GM23338 (cell line): ENCODE results near the gene RAD21L1. TPM values are rescaled to one million over a fixed set of nuclear protein-coding genes. Genes with fewer than 3 reads are reported as not detected.

Experiments
- ATAC-seq: fragments of 200-7000 bp; cut with Tn5 transposase; 3 replicates; pipeline ENCODE4 v1.9.1; 2020
- DNase-seq: peaks from one replicate; pipeline ENCODE4 v3.0.0-alpha.2; 2015; ENCODE audit warnings: low spot score
- H2AFZ ChIP-seq: fragments of 200-600 bp; sonication (generic); 2 replicates; pipeline ENCODE4 v1.8.0; 2016; ENCODE audit warnings: antibody characterized with exemption, mild to moderate bottlenecking, moderate library complexity
- H3F3A ChIP-seq: fragments of 200-600 bp; sonication (generic); replicated peaks from 2 replicates; pipeline ENCODE4 v1.8.0; 2017; ENCODE audit warnings: antibody characterized with exemption, mixed run types, low read depth
- H3K27ac ChIP-seq: fragments of 200-600 bp; sonication (generic); 2 replicates; pipeline ENCODE4 v1.6.1; 2016; ENCODE audit warnings: low read depth
- H3K27me3 ChIP-seq: fragments of 200-600 bp; sonication (generic); 2 replicates; pipeline ENCODE4 v1.8.0; 2016; ENCODE audit warnings: mild to moderate bottlenecking, mixed run types, moderate library complexity; ENCODE audit not compliant: insufficient read depth
- H3K36me3 ChIP-seq: fragments of 200-600 bp; sonication (generic); 2 replicates; pipeline ENCODE4 v1.8.0; 2016; ENCODE audit warnings: mild to moderate bottlenecking; ENCODE audit not compliant: insufficient read depth
- H3K4me1 ChIP-seq: fragments of 200-600 bp; sonication (generic); 2 replicates; pipeline ENCODE4 v1.8.0; 2016; ENCODE audit warnings: mild to moderate bottlenecking, moderate library complexity; ENCODE audit not compliant: insufficient read depth
- H3K4me2 ChIP-seq: fragments of 200-600 bp; sonication (generic); 2 replicates; pipeline ENCODE4 v1.7.1; 2017; ENCODE audit warnings: mixed run types
- H3K4me3 ChIP-seq: fragments of 200-600 bp; sonication (generic); 2 replicates; pipeline ENCODE4 v1.6.1; 2016; ENCODE audit warnings: mixed run types
- H3K79me2 ChIP-seq: fragments of 200-600 bp; sonication (generic); replicated peaks from 2 replicates; pipeline ENCODE4 v1.8.0; 2017; ENCODE audit warnings: mild to moderate bottlenecking; ENCODE audit not compliant: insufficient read depth
- H3K9me2 ChIP-seq: fragments of 200-600 bp; sonication (generic); 2 replicates; pipeline ENCODE4 v1.8.0; 2017; ENCODE audit not compliant: insufficient read depth
- H4K20me1 ChIP-seq: fragments of 200-600 bp; sonication (generic); replicated peaks from 2 replicates; pipeline ENCODE4 v1.8.0; 2017; ENCODE audit warnings: mild to moderate bottlenecking; ENCODE audit not compliant: insufficient read depth
- H3K27ac Mint-ChIP-seq: 2 replicates; pipeline ENCODE4 v1.8.0; 2020; ENCODE audit warnings: inconsistent platforms, mild to moderate bottlenecking, moderate library complexity, mixed read lengths
- H3K27me3 Mint-ChIP-seq: 3 replicates; pipeline ENCODE4 v1.8.0; 2022; ENCODE audit warnings: low read depth, mild to moderate bottlenecking, moderate library complexity, mixed read lengths, inconsistent platforms; ENCODE audit not compliant: insufficient read depth, poor library complexity
- H3K36me3 Mint-ChIP-seq: 3 replicates; pipeline ENCODE4 v1.8.0; 2021; ENCODE audit warnings: low read depth, mild to moderate bottlenecking, inconsistent platforms, moderate library complexity, mixed read lengths
- H3K4me1 Mint-ChIP-seq: 3 replicates; pipeline ENCODE4 v1.8.0; 2020; ENCODE audit warnings: mild to moderate bottlenecking, inconsistent platforms, mixed read lengths
- H3K4me3 Mint-ChIP-seq: 3 replicates; pipeline ENCODE4 v1.8.0; 2021; ENCODE audit warnings: moderate library complexity, mild to moderate bottlenecking, inconsistent platforms, mixed read lengths
- H3K9me3 Mint-ChIP-seq: 3 replicates; pipeline ENCODE4 v1.8.0; 2020; ENCODE audit warnings: moderate library complexity, mild to moderate bottlenecking, inconsistent platforms, mixed read lengths
- CREB1 ChIP-seq: fragments of 250-450 bp; sonication (Bioruptor Pico); IDR thresholded peaks from 2 replicates; pipeline ENCODE4 v1.5.0; 2020; ENCODE audit warnings: low read depth, mild to moderate bottlenecking, moderate library complexity
- EZH2 ChIP-seq: fragments of 200-600 bp; sonication (generic); IDR thresholded peaks from one replicate; pipeline ENCODE4 v1.8.0; 2017; ENCODE audit warnings: antibody characterized with exemption, mild to moderate bottlenecking, low read depth; ENCODE audit not compliant: unreplicated experiment
- EZH2phosphoT487 ChIP-seq: fragments of 200-600 bp; sonication (generic); IDR thresholded peaks from one replicate; pipeline ENCODE4 v1.8.1; 2018; ENCODE audit warnings: antibody characterized with exemption; ENCODE audit not compliant: unreplicated experiment
- JUNB ChIP-seq: IDR thresholded peaks from one replicate; pipeline ENCODE4 v1.6.1; 2016; ENCODE audit warnings: antibody characterized with exemption; ENCODE audit not compliant: unreplicated experiment
- REST ChIP-seq: IDR thresholded peaks from one replicate; pipeline ENCODE4 v1.6.1; 2018; ENCODE audit warnings: antibody characterized with exemption; ENCODE audit not compliant: unreplicated experiment
- ZNF114 ChIP-seq: fragments of 250-450 bp; sonication (Bioruptor Pico); IDR thresholded peaks from 2 replicates; pipeline ENCODE4 v1.5.0; 2020; ENCODE audit warnings: mild to moderate bottlenecking, moderate library complexity
- ZNF331 ChIP-seq: fragments of 250-450 bp; sonication (Bioruptor Pico); IDR thresholded peaks from 2 replicates; pipeline ENCODE4 v1.5.0; 2020; ENCODE audit warnings: low read depth, mild to moderate bottlenecking, moderate library complexity
- polyA plus RNA-seq: library from polyadenylated mRNA; unstranded; fragments of >200 nt; fragmentation: Nextera tagmentation; extraction: Ambion mirVana; gene quantifications from 2 replicates; pipeline ENCODE4 v1.2.1, GENCODE V29; 2016
- total RNA-seq: library from RNA; depleted of rRNA; stranded (reverse); fragments of >200 nt; shearing (Covaris generic); gene quantifications from 2 replicates; pipeline ENCODE4 v1.2.3, GENCODE V29; 2014
- TF ChIP-seq, protein P1 (sequence below): fragments of 250-450 bp; sonication (Bioruptor Pico); IDR thresholded peaks from 2 replicates; pipeline ENCODE4 v1.5.0; 2020; ENCODE audit warnings: mild to moderate bottlenecking, moderate library complexity
- TF ChIP-seq, protein P2 (sequence below), 2 experiments: fragments of 200-600 bp in 1 of 2; sonication (generic) in 1 of 2; conservative IDR thresholded peaks; 2 replicates each; pipeline versions ENCODE4 v1.5.1 to v1.6.1; 2016 to 2017; ENCODE audit warnings: antibody characterized with exemption in 2 of 2, low read depth in 2 of 2, mild to moderate bottlenecking in 2 of 2, moderate library complexity in 1 of 2

The RAD21L1 gene
- total and polyA plus RNA-seq, 2 experiments from 2014 or later = 0.10 to 0.95 TPM

- H2AFZ ChIP-seq = no peak overlapping the region
- Mint-ChIP-seq H3K4me3 (no peak overlapping the region), H3K9me3 (no peaks in the 10 kb centered on the region), H3K36me3 (no peaks in the 10 kb centered on the region), H3K27ac (no peak overlapping the region), H3K27me3 (peaks cover 1% of the 10 kb centered on the region), H3K4me1 (no peaks in the 10 kb centered on the region)
- no peak overlapping the region for H3K4me2 ChIP-seq
- no peaks in the 10 kb centered on the region for H3K79me2 ChIP-seq
- DNase-seq (no peak), ATAC-seq (no peak)
- H4K20me1 ChIP-seq = no peaks in the 10 kb centered on the region
- H3K27me3 ChIP-seq = no peaks in the 10 kb centered on the region
- H3K27ac ChIP-seq = no peak overlapping the region
- H3K4me1 ChIP-seq = no peaks in the 10 kb centered on the region
- H3F3A ChIP-seq = no peaks in the 10 kb centered on the region
- H3K9me2 ChIP-seq = no peaks in the 10 kb centered on the region
- no peaks in the 10 kb centered on the region for H3K36me3 ChIP-seq
- no peak overlapping the region for H3K4me3 ChIP-seq
- TF ChIP-seq ZNF114 (CRISPR knock-in tag) = no peak
- TF ChIP-seq, protein P1, sequence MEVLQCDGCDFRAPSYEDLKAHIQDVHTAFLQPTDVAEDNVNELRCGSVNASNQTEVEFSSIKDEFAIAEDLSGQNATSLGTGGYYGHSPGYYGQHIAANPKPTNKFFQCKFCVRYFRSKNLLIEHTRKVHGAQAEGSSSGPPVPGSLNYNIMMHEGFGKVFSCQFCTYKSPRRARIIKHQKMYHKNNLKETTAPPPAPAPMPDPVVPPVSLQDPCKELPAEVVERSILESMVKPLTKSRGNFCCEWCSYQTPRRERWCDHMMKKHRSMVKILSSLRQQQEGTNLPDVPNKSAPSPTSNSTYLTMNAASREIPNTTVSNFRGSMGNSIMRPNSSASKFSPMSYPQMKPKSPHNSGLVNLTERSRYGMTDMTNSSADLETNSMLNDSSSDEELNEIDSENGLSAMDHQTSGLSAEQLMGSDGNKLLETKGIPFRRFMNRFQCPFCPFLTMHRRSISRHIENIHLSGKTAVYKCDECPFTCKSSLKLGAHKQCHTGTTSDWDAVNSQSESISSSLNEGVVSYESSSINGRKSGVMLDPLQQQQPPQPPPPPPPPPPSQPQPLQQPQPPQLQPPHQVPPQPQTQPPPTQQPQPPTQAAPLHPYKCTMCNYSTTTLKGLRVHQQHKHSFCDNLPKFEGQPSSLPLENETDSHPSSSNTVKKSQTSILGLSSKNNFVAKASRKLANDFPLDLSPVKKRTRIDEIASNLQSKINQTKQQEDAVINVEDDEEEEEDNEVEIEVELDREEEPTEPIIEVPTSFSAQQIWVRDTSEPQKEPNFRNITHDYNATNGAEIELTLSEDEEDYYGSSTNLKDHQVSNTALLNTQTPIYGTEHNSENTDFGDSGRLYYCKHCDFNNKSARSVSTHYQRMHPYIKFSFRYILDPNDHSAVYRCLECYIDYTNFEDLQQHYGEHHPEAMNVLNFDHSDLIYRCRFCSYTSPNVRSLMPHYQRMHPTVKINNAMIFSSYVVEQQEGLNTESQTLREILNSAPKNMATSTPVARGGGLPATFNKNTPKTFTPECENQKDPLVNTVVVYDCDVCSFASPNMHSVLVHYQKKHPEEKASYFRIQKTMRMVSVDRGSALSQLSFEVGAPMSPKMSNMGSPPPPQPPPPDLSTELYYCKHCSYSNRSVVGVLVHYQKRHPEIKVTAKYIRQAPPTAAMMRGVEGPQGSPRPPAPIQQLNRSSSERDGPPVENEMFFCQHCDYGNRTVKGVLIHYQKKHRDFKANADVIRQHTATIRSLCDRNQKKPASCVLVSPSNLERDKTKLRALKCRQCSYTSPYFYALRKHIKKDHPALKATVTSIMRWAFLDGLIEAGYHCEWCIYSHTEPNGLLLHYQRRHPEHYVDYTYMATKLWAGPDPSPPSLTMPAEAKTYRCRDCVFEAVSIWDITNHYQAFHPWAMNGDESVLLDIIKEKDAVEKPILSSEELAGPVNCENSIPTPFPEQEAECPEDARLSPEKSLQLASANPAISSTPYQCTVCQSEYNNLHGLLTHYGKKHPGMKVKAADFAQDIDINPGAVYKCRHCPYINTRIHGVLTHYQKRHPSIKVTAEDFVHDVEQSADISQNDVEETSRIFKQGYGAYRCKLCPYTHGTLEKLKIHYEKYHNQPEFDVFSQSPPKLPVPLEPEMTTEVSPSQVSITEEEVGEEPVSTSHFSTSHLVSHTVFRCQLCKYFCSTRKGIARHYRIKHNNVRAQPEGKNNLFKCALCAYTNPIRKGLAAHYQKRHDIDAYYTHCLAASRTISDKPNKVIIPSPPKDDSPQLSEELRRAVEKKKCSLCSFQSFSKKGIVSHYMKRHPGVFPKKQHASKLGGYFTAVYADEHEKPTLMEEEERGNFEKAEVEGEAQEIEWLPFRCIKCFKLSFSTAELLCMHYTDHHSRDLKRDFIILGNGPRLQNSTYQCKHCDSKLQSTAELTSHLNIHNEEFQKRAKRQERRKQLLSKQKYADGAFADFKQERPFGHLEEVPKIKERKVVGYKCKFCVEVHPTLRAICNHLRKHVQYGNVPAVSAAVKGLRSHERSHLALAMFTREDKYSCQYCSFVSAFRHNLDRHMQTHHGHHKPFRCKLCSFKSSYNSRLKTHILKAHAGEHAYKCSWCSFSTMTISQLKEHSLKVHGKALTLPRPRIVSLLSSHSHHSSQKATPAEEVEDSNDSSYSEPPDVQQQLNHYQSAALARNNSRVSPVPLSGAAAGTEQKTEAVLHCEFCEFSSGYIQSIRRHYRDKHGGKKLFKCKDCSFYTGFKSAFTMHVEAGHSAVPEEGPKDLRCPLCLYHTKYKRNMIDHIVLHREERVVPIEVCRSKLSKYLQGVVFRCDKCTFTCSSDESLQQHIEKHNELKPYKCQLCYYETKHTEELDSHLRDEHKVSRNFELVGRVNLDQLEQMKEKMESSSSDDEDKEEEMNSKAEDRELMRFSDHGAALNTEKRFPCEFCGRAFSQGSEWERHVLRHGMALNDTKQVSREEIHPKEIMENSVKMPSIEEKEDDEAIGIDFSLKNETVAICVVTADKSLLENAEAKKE = no peak
- no peak for TF ChIP-seq EZH2phosphoT487
- no peak for TF ChIP-seq REST
- TF ChIP-seq ZNF331 (CRISPR knock-in tag) = no peak
- TF ChIP-seq, protein P2, sequence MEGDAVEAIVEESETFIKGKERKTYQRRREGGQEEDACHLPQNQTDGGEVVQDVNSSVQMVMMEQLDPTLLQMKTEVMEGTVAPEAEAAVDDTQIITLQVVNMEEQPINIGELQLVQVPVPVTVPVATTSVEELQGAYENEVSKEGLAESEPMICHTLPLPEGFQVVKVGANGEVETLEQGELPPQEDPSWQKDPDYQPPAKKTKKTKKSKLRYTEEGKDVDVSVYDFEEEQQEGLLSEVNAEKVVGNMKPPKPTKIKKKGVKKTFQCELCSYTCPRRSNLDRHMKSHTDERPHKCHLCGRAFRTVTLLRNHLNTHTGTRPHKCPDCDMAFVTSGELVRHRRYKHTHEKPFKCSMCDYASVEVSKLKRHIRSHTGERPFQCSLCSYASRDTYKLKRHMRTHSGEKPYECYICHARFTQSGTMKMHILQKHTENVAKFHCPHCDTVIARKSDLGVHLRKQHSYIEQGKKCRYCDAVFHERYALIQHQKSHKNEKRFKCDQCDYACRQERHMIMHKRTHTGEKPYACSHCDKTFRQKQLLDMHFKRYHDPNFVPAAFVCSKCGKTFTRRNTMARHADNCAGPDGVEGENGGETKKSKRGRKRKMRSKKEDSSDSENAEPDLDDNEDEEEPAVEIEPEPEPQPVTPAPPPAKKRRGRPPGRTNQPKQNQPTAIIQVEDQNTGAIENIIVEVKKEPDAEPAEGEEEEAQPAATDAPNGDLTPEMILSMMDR (conservative IDR thresholded peaks at IDR 0.05; ENCODE audit: low read depth in 2 of 2) = no peak
- TF ChIP-seq CREB1 (CRISPR knock-in tag) = no peak
- no peak for TF ChIP-seq JUNB
- TF ChIP-seq EZH2 = no peak
Measured at GRCh38 chr20:1196634-1197033, 29.2 kb upstream of the RAD21L1 start.
